Activated B cell treated with CpG ODN at 0.5 μM for 24 hours (primary cell): ENCODE data around the gene RAP1GAP2. TPM values are rescaled to one million over a fixed set of nuclear protein-coding genes. Genes with fewer than 3 reads are reported as not detected.

ENCODE experiments used
- ATAC-seq: fragments of 200-7000 bp; cut with Tn5 transposase; one replicate; pipeline ENCODE4 v1.10.0; 2021; ENCODE audit warnings: low read depth, mild to moderate bottlenecking, moderate library complexity
- CTCF ChIA-PET: fragments of 350-600 bp; sonication (Branson Sonifier 250); formaldehyde crosslinking; loops from one replicate; lab custom pipeline; 2021; ENCODE audit warnings: antibody characterized with exemption; lab: Charles Lee
- POLR2A ChIA-PET: fragments of 350-600 bp; sonication (Branson Sonifier 250); formaldehyde crosslinking; loops from one replicate; lab custom pipeline; 2021; ENCODE audit warnings: antibody characterized with exemption; lab: Charles Lee
- DNase-seq: peaks from one replicate; pipeline ENCODE4 v3.0.0; 2022
- H3K27ac Mint-ChIP-seq: one replicate; pipeline ENCODE4 v1.8.0; 2020; ENCODE audit warnings: mixed read lengths
- H3K27me3 Mint-ChIP-seq: one replicate; pipeline ENCODE4 v1.8.0; 2021; ENCODE audit warnings: mixed read lengths
- H3K36me3 Mint-ChIP-seq: one replicate; pipeline ENCODE4 v1.8.0; 2021; ENCODE audit warnings: low read depth, mixed read lengths
- H3K4me1 Mint-ChIP-seq: one replicate; pipeline ENCODE4 v1.8.0; 2021; ENCODE audit warnings: mixed read lengths
- H3K4me3 Mint-ChIP-seq: one replicate; pipeline ENCODE4 v1.8.0; 2020; ENCODE audit warnings: mild to moderate bottlenecking, mixed read lengths
- H3K9me3 Mint-ChIP-seq: one replicate; pipeline ENCODE4 v1.8.0; 2020; ENCODE audit warnings: mixed read lengths
- CTCF ChIP-seq: fragments of 200-600 bp; IDR thresholded peaks from one replicate; pipeline ENCODE4 v1.8.0; 2022; ENCODE audit warnings: antibody characterized with exemption, mild to moderate bottlenecking
- intact Hi-C: fragments of 100-400 bp; cut with micrococcal nuclease; formaldehyde crosslinking; loops from one replicate; pipeline ENCODE4 v1.15.1; 2024
- total RNA-seq: library from RNA; stranded (reverse); gene quantifications from 2 replicates; pipeline ENCODE4 v1.2.3, GENCODE V29; 2022

RAP1GAP2 gene
- total RNA-seq, 1 donor from 2014 or later = 2.6 TPM

- DNase-seq (no peak), ATAC-seq (no peak)
- H3K27ac Mint-ChIP-seq = no peak overlapping the region
- no peaks in the 10 kb centered on the region for H3K36me3 Mint-ChIP-seq
- H3K9me3 Mint-ChIP-seq = no peaks in the 10 kb centered on the region
- peaks cover 8% of the 10 kb centered on the region for H3K27me3 Mint-ChIP-seq
- no peak for TF ChIP-seq CTCF
- intact Hi-C loops = no loop called here
- H3K4me3 Mint-ChIP-seq = no peak overlapping the region
- CTCF ChIA-PET = interaction anchor here (1.0 kb wide), 1 partner anchor 109 kb away, joined by 3 read pairs; no protein-coding TSS in a partner anchor
- peaks cover 13% of the 10 kb centered on the region for H3K4me1 Mint-ChIP-seq
- POLR2A ChIA-PET = no interaction called here
Measured at GRCh38 chr17:2957631-2958286, 161.5 kb downstream of the RAP1GAP2 start.

- H3K36me3 Mint-ChIP-seq = no peaks in the 10 kb centered on the region
- CTCF ChIA-PET = interaction anchor here (1.0 kb wide), 1 partner anchor 110 kb away, joined by 3 read pairs; no protein-coding TSS in a partner anchor
- intact Hi-C loops = no loop called here
- POLR2A ChIA-PET = no interaction called here
- H3K9me3 Mint-ChIP-seq = no peaks in the 10 kb centered on the region
- no peak overlapping the region for H3K27ac Mint-ChIP-seq
- ATAC-seq = no peak
- no peak for TF ChIP-seq CTCF
- peaks cover 13% of the 10 kb centered on the region for H3K4me1 Mint-ChIP-seq
- peaks cover 8% of the 10 kb centered on the region for H3K27me3 Mint-ChIP-seq
- H3K4me3 Mint-ChIP-seq = no peak overlapping the region
- DNase-seq = no peak
Measured at GRCh38 chr17:2958706-2959222, 162.5 kb downstream of the RAP1GAP2 start.

GRCh38 chr17:2959371-2960130 is 163.3 kb downstream of the RAP1GAP2 start:
- Mint-ChIP-seq H3K27ac (no peak overlapping the region), H3K36me3 (no peaks in the 10 kb centered on the region), H3K9me3 (no peaks in the 10 kb centered on the region), H3K4me3 (no peak overlapping the region), H3K27me3 (peaks cover 8% of the 10 kb centered on the region), H3K4me1 (peaks cover 13% of the 10 kb centered on the region)
- no peak for TF ChIP-seq CTCF
- CTCF ChIA-PET = no interaction called here
- no peak for ATAC-seq
- intact Hi-C loops = no loop called here
- POLR2A ChIA-PET = interaction anchor here (0.7 kb wide), 1 partner anchor 1782 kb away, joined by 3 read pairs; no protein-coding TSS in a partner anchor
- no peak for DNase-seq

- ATAC-seq (no peak), DNase-seq (no peak)
- intact Hi-C loops = no loop called here
- no peak overlapping the region for H3K27ac Mint-ChIP-seq
- TF ChIP-seq CTCF = no peak
- H3K4me1 Mint-ChIP-seq = no peaks in the 10 kb centered on the region
- ChIA-PET CTCF (no interaction called here), POLR2A (no interaction called here)
- no peak overlapping the region for H3K4me3 Mint-ChIP-seq
- H3K9me3 Mint-ChIP-seq = no peaks in the 10 kb centered on the region
- no peaks in the 10 kb centered on the region for H3K27me3 Mint-ChIP-seq
- peaks cover 13% of the 10 kb centered on the region for H3K36me3 Mint-ChIP-seq
Measured at GRCh38 chr17:2961446-2961845, 165.2 kb downstream of the RAP1GAP2 start.

GRCh38 chr17:2962236-2962635 is 166.0 kb downstream of the RAP1GAP2 start:
- DNase-seq (no peak), ATAC-seq (no peak)
- H3K4me1 Mint-ChIP-seq = no peaks in the 10 kb centered on the region
- intact Hi-C loops = no loop called here
- H3K27me3 Mint-ChIP-seq = no peaks in the 10 kb centered on the region
- ChIA-PET POLR2A (no interaction called here), CTCF (no interaction called here)
- H3K9me3 Mint-ChIP-seq = no peaks in the 10 kb centered on the region
- no peak overlapping the region for H3K27ac Mint-ChIP-seq
- no peak for TF ChIP-seq CTCF
- no peak overlapping the region for H3K4me3 Mint-ChIP-seq
- H3K36me3 Mint-ChIP-seq = peaks cover 19% of the 10 kb centered on the region
